WTC11 (cell line): Measurements from ENCODE around the gene SALL4. TPM values are rescaled to one million over a fixed set of nuclear protein-coding genes. Genes with fewer than 3 reads are reported as not detected.

Experiments used
- ATAC-seq: fragments of 200-7000 bp; cut with Tn5 transposase; 2 replicates; pipeline ENCODE4 v1.10.0; 2021; ENCODE audit warnings: mild to moderate bottlenecking, moderate library complexity
- CTCF ChIA-PET: fragments of 300-600 bp; sonication (Branson Sonifier 250); formaldehyde crosslinking; loops from one replicate; lab custom pipeline; 2021; ENCODE audit warnings: antibody characterized with exemption; lab: Charles Lee
- POLR2A ChIA-PET: fragments of 350-600 bp; sonication (Branson Sonifier 250); formaldehyde crosslinking; loops from one replicate; lab custom pipeline; 2021; ENCODE audit warnings: antibody characterized with exemption; lab: Charles Lee
- DNase-seq: peaks from one replicate; pipeline ENCODE4 v3.0.0; 2021; ENCODE audit warnings: low spot score
- H3K27ac Mint-ChIP-seq: 2 replicates; pipeline ENCODE4 v1.8.0; 2021; ENCODE audit warnings: mixed read lengths
- H3K27me3 Mint-ChIP-seq: 2 replicates; pipeline ENCODE4 v1.8.0; 2021; ENCODE audit warnings: low read depth, mild to moderate bottlenecking, moderate library complexity, mixed read lengths
- H3K36me3 Mint-ChIP-seq: 2 replicates; pipeline ENCODE4 v1.8.0; 2021; ENCODE audit warnings: mixed read lengths
- H3K4me1 Mint-ChIP-seq: 2 replicates; pipeline ENCODE4 v1.8.0; 2022; ENCODE audit warnings: mixed read lengths
- H3K4me3 Mint-ChIP-seq: 2 replicates; pipeline ENCODE4 v1.8.0; 2021; ENCODE audit warnings: mild to moderate bottlenecking, moderate library complexity, mixed read lengths
- H3K9me3 Mint-ChIP-seq: 2 replicates; pipeline ENCODE4 v1.8.0; 2021; ENCODE audit warnings: mixed read lengths
- CBFB ChIP-seq: sonication (generic); formaldehyde crosslinking; IDR thresholded peaks from 2 replicates; pipeline ENCODE4 v1.8.1; 2022; ENCODE audit warnings: mild to moderate bottlenecking, low read depth, missing genetic modification reagents
- CREM ChIP-seq: sonication (generic); formaldehyde crosslinking; IDR thresholded peaks from 2 replicates; pipeline ENCODE4 v1.8.1; 2022; ENCODE audit warnings: mild to moderate bottlenecking, missing genetic modification reagents, moderate library complexity
- CTCF ChIP-seq: fragments of 200-600 bp; IDR thresholded peaks from 2 replicates; pipeline ENCODE4 v1.8.0; 2022; ENCODE audit warnings: antibody characterized with exemption
- ESRRA ChIP-seq: sonication (generic); formaldehyde crosslinking; IDR thresholded peaks from 2 replicates; pipeline ENCODE4 v1.8.1; 2022; ENCODE audit warnings: mild to moderate bottlenecking, missing genetic modification reagents, borderline replicate concordance
- ETV6 ChIP-seq: sonication (generic); formaldehyde crosslinking; IDR thresholded peaks from 2 replicates; pipeline ENCODE4 v1.8.1; 2022; ENCODE audit warnings: mild to moderate bottlenecking, missing genetic modification reagents
- FOXK1 ChIP-seq: sonication (generic); formaldehyde crosslinking; IDR thresholded peaks from 2 replicates; pipeline ENCODE4 v1.8.0; 2022; ENCODE audit warnings: mild to moderate bottlenecking, moderate library complexity, missing genetic modification reagents
- GABPB1 ChIP-seq: sonication (generic); formaldehyde crosslinking; IDR thresholded peaks from 2 replicates; pipeline ENCODE4 v1.8.1; 2023; ENCODE audit warnings: mild to moderate bottlenecking, missing genetic modification reagents
- GRHL2 ChIP-seq: fragments of 250-450 bp; sonication (Bioruptor Pico); IDR thresholded peaks from 2 replicates; pipeline ENCODE4 v1.8.0; 2022; ENCODE audit warnings: mild to moderate bottlenecking, moderate library complexity; ENCODE audit not compliant: insufficient replicate concordance, severe bottlenecking
- IRF1 ChIP-seq: sonication (generic); formaldehyde crosslinking; IDR thresholded peaks from 2 replicates; pipeline ENCODE4 v1.8.0; 2023; ENCODE audit warnings: missing genetic modification reagents
- JAZF1 ChIP-seq: fragments of 250-450 bp; sonication (Bioruptor Pico); IDR thresholded peaks from 2 replicates; pipeline ENCODE4 v1.9.0; 2021; ENCODE audit warnings: moderate library complexity, mild to moderate bottlenecking, inconsistent platforms
- MAX ChIP-seq: sonication (generic); formaldehyde crosslinking; IDR thresholded peaks from 2 replicates; pipeline ENCODE4 v1.8.0; 2022; ENCODE audit warnings: mild to moderate bottlenecking, missing genetic modification reagents
- MYBL2 ChIP-seq: sonication (generic); formaldehyde crosslinking; IDR thresholded peaks from 2 replicates; pipeline ENCODE4 v1.8.1; 2023; ENCODE audit warnings: mild to moderate bottlenecking, moderate library complexity, missing genetic modification reagents
- NR1H2 ChIP-seq: sonication (generic); formaldehyde crosslinking; IDR thresholded peaks from 2 replicates; pipeline ENCODE4 v1.9.0; 2021; ENCODE audit warnings: mild to moderate bottlenecking, moderate library complexity, missing genetic modification reagents
- PRDM15 ChIP-seq: sonication (generic); formaldehyde crosslinking; IDR thresholded peaks from 2 replicates; pipeline ENCODE4 v1.8.0; 2022; ENCODE audit warnings: missing genetic modification reagents
- TEAD4 ChIP-seq: sonication (generic); formaldehyde crosslinking; IDR thresholded peaks from 2 replicates; pipeline ENCODE4 v1.8.0; 2022; ENCODE audit warnings: mild to moderate bottlenecking, missing genetic modification reagents
- ZMAT4 ChIP-seq: fragments of 250-450 bp; sonication (Bioruptor Pico); IDR thresholded peaks from 2 replicates; pipeline ENCODE4 v1.9.0; 2021; ENCODE audit warnings: mild to moderate bottlenecking
- ZNF219 ChIP-seq: sonication (generic); formaldehyde crosslinking; IDR thresholded peaks from 2 replicates; pipeline ENCODE4 v1.8.0; 2023; ENCODE audit warnings: missing genetic modification reagents, mild to moderate bottlenecking, borderline replicate concordance
- ZNF416 ChIP-seq: fragments of 250-450 bp; sonication (Bioruptor Pico); IDR thresholded peaks from 2 replicates; pipeline ENCODE4 v1.9.0; 2021; ENCODE audit warnings: mild to moderate bottlenecking, inconsistent platforms
- ZNF671 ChIP-seq: fragments of 250-450 bp; sonication (Bioruptor Pico); IDR thresholded peaks from 2 replicates; pipeline ENCODE4 v1.8.0; 2021; ENCODE audit warnings: mild to moderate bottlenecking
- total RNA-seq: library from RNA; stranded (reverse); gene quantifications from 3 replicates; pipeline ENCODE4 v1.2.3, GENCODE V29; 2021

SALL4 gene
- total RNA-seq, 1 experiment from 2014 or later, result 156 TPM

- POLR2A ChIA-PET, result no interaction called here
- peaks cover 30% of the 10 kb centered on the region for H3K4me1 Mint-ChIP-seq
- DNase-seq (no peak), ATAC-seq (peak; percentile 42)
- no peak for TF ChIP-seq MAX
- TF ChIP-seq ZMAT4, result peak; percentile 74; the same call in 1 of the 2 replicates
- no peaks in the 10 kb centered on the region; the same call in none of the 2 replicates for H3K27me3 Mint-ChIP-seq
- no peaks in the 10 kb centered on the region for H3K36me3 Mint-ChIP-seq
- no peaks in the 10 kb centered on the region for H3K9me3 Mint-ChIP-seq
- peak overlapping the region; percentile 2 for H3K4me3 Mint-ChIP-seq
- peak overlapping the region; percentile 69 for H3K27ac Mint-ChIP-seq
- CTCF ChIA-PET, result interaction anchor here (0.6 kb wide), 1 partner anchor 61 kb away, joined by 3 read pairs; no protein-coding TSS in a partner anchor
These were observed 9.3 kb upstream of the SALL4 start for GRCh38 chr20:51811514-51812128.

- CTCF ChIA-PET, result no interaction called here
- Mint-ChIP-seq H3K36me3 (no peaks in the 10 kb centered on the region), H3K4me3 (no peak overlapping the region), H3K27ac (no peak overlapping the region), H3K27me3 (no peaks in the 10 kb centered on the region; the same call in none of the 2 replicates), H3K9me3 (no peaks in the 10 kb centered on the region), H3K4me1 (peaks cover 30% of the 10 kb centered on the region)
- TF ChIP-seq GABPB1 (CRISPR knock-in tag) (peak; percentile 69; the same call in 1 of the 2 replicates), GRHL2 (no peak)
- POLR2A ChIA-PET, result no interaction called here
- DNase-seq (no peak), ATAC-seq (no peak)
These were observed 8.7 kb upstream of the SALL4 start for GRCh38 chr20:51811042-51811355.

- ATAC-seq, result peak; percentile 69
- no peak for TF ChIP-seq JAZF1 (CRISPR knock-in tag)
- TF ChIP-seq CBFB (CRISPR knock-in tag), result no peak
- TF ChIP-seq CTCF, result 0 out of 2 replicates have a peak, but pooled peaks have one; percentile 14
- TF ChIP-seq ETV6 (CRISPR knock-in tag), result no peak
- TF ChIP-seq IRF1, result no peak
- TF ChIP-seq, all 79 proteins: peak for 1
- ChIA-PET POLR2A (no interaction called here), CTCF (interaction anchor here (0.6 to 1.1 kb wide), 2 partner anchors 10 to 36 kb away, joined by 3 to 4 read pairs; no protein-coding TSS in a partner anchor)
- Mint-ChIP-seq H3K36me3 (no peaks in the 10 kb centered on the region), H3K4me1 (peaks cover 30% of the 10 kb centered on the region), H3K27ac (0 out of 2 replicates have a peak overlapping the region, but pooled peaks have one; percentile 19), H3K27me3 (no peaks in the 10 kb centered on the region; the same call in none of the 2 replicates), H3K4me3 (no peak overlapping the region), H3K9me3 (no peaks in the 10 kb centered on the region)
- no peak for DNase-seq
These were observed 8.1 kb upstream of the SALL4 start for GRCh38 chr20:51810155-51811041.

- Mint-ChIP-seq H3K27ac (no peak overlapping the region), H3K27me3 (no peaks in the 10 kb centered on the region; the same call in none of the 2 replicates), H3K4me3 (no peak overlapping the region), H3K9me3 (no peaks in the 10 kb centered on the region), H3K4me1 (peaks cover 34% of the 10 kb centered on the region), H3K36me3 (no peaks in the 10 kb centered on the region)
- DNase-seq, result no peak
- no peak for ATAC-seq
- ChIA-PET POLR2A (no interaction called here), CTCF (interaction anchor here (0.6 kb wide), 1 partner anchor 494 kb away, joined by 3 read pairs; no protein-coding TSS in a partner anchor)
- TF ChIP-seq ZNF416, result no peak
- no peak for TF ChIP-seq CREM (CRISPR knock-in tag)
- TF ChIP-seq MYBL2, result no peak
- no peak for TF ChIP-seq JAZF1 (CRISPR knock-in tag)
- TF ChIP-seq PRDM15 (CRISPR knock-in tag), result no peak
- no peak for TF ChIP-seq FOXK1 (CRISPR knock-in tag)
- TF ChIP-seq TEAD4 (CRISPR knock-in tag), result no peak
- TF ChIP-seq NR1H2, result no peak
- no peak for TF ChIP-seq ZNF219 (CRISPR knock-in tag)
- no peak for TF ChIP-seq ZNF671 (CRISPR knock-in tag)
- no peak for TF ChIP-seq ESRRA
These were observed 5.5 kb upstream of the SALL4 start for GRCh38 chr20:51807720-51808250.
